ENCODE measurements around the gene GATA3.

GATA3 gene

DNA sequence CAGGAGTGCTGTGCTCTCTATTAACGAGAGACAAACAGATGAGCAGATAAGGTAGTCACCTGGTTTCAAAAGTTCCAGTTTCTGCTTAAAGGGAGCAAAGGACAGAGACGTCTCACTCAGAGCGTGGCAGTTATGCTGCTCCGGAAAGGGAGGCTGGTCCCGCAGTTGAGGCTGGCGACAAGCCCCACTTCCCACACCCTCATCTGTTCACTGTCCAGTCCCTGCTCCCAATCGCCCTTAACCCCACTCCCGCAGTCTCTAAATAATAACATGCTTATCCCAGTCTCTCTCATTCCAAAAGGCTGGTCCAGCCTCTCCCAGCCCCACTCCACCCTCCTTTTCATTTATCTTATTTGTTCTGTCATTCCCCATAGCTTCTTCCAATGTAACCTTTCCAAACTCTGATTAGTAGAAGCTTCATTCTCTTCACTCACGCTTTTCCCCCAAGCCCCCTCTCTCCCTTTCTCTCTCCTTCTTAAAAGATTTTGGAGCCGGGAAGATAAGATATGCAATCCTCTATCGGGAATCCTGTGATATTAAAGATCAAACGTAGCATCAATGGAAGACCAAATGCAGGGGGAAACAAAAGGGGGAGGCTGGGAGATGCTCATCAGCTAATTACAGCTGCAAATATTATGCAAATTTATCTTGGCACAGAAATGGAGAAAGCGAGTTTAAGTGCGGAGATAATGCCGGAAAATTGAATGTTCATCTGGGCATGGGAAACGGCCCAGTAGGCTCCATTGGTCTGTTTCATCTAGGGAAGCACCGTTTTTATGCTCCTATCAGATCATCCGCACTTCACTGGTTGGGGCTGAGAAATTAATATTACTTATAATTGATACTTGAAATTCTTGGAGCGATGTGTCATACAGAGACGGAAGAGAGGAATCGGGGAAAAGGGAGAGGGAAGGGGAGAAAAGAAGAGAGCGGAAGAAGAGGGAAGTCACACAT lies 16.3 kb upstream of the GATA3 start:
- Histone ChIP-seq H3K4me1 (ENCODE audit: low read length) (no peaks in the 10 kb centered on the region), H3K27me3 (replicated peaks; ENCODE audit: insufficient read depth, low read length) (no peaks in the 10 kb centered on the region; the same call in 1 of the 2 replicates), H3F3A (ENCODE audit: insufficient read depth, low read length) (no peaks in the 10 kb centered on the region), H3K9me3 (replicated peaks; ENCODE audit: insufficient read depth, low read length) (no peaks in the 10 kb centered on the region), H3K4me3 (ENCODE audit: low read length) (no peak overlapping the region), H3K27ac (ENCODE audit: low read length) (no peak overlapping the region), H3K9ac (ENCODE audit: low read length) (no peak overlapping the region), H2AFZ (ENCODE audit: low read length) (no peak overlapping the region), H3K79me2 (ENCODE audit: low read length) (no peaks in the 10 kb centered on the region), H3K36me3 (replicated peaks; ENCODE audit: insufficient read depth, low read length) (no peaks in the 10 kb centered on the region), H4K20me1 (ENCODE audit: insufficient read depth, low read length) (no peaks in the 10 kb centered on the region), H3K9me2 (replicated peaks; ENCODE audit: insufficient read depth, low read length) (no peaks in the 10 kb centered on the region), H3K4me2 (ENCODE audit: low read depth, low read length) (no peak overlapping the region)
- DNase-seq: no peak
- TF ChIP-seq CTCF (IDR thresholded peaks at IDR 0.05; ENCODE audit: low read length) (no peak), EZH2phosphoT487 (IDR thresholded peaks at IDR 0.05; ENCODE audit: low read length) (no peak), EZH2 (optimal IDR thresholded peaks at IDR 0.05; ENCODE audit: low read depth, low read length) (no peak)

DNA sequence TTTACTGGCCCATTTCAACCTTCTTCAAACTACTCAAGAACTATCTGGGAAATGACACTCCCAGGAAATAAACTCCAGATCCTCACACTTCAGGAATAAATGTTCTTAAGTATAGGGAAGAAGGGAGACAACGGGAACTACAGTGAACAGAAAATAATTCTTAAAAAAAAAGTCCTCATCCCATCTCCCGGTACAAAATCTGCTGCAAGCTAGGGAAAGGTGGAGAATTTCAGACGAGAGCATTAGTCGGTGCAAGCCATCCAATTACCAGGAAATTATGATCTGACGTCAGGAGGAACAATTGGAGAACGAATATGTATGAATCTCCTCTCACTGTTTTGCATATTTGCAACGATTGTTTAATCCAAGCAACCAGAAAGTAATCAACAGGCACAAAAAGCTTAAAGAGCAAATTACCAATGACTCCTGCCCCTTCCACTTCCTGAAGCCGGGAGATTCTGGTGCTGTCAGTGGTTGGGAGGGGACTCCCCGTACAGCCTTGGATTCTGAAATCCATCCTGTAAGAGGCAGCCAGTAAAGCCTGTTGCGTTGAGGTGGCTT lies 15.1 kb upstream of the GATA3 start:
- no peaks in the 10 kb centered on the region for H3K4me1 ChIP-seq (ENCODE audit: low read length)
- no peak overlapping the region for H3K4me3 ChIP-seq (ENCODE audit: low read length)
- no peak for TF ChIP-seq CTCF (IDR thresholded peaks at IDR 0.05; ENCODE audit: low read length)
- TF ChIP-seq EZH2phosphoT487 (IDR thresholded peaks at IDR 0.05; ENCODE audit: low read length): no peak
- TF ChIP-seq EZH2 (optimal IDR thresholded peaks at IDR 0.05; ENCODE audit: low read depth, low read length): no peak
- DNase-seq: no peak
- no peak overlapping the region for H3K27ac ChIP-seq (ENCODE audit: low read length)
- no peaks in the 10 kb centered on the region for H3F3A ChIP-seq (ENCODE audit: insufficient read depth, low read length)
- H3K9me3 ChIP-seq (replicated peaks; ENCODE audit: insufficient read depth, low read length): no peaks in the 10 kb centered on the region
- H2AFZ ChIP-seq (ENCODE audit: low read length): no peak overlapping the region
- no peaks in the 10 kb centered on the region for H4K20me1 ChIP-seq (ENCODE audit: insufficient read depth, low read length)
- no peaks in the 10 kb centered on the region for H3K79me2 ChIP-seq (ENCODE audit: low read length)
- no peaks in the 10 kb centered on the region for H3K36me3 ChIP-seq (replicated peaks; ENCODE audit: insufficient read depth, low read length)
- no peaks in the 10 kb centered on the region; the same call in 1 of the 2 replicates for H3K27me3 ChIP-seq (replicated peaks; ENCODE audit: insufficient read depth, low read length)
- no peak overlapping the region for H3K9ac ChIP-seq (ENCODE audit: low read length)
- H3K4me2 ChIP-seq (ENCODE audit: low read depth, low read length): no peak overlapping the region
- no peaks in the 10 kb centered on the region for H3K9me2 ChIP-seq (replicated peaks; ENCODE audit: insufficient read depth, low read length)

GRCh38 chr10:8040651-8041050 lies 13.8 kb upstream of the GATA3 start:
- Histone ChIP-seq H3K27ac (ENCODE audit: low read length) (no peak overlapping the region), H3K4me3 (ENCODE audit: low read length) (no peak overlapping the region), H2AFZ (ENCODE audit: low read length) (no peak overlapping the region), H3K9ac (ENCODE audit: low read length) (no peak overlapping the region), H4K20me1 (ENCODE audit: insufficient read depth, low read length) (no peaks in the 10 kb centered on the region), H3K4me2 (ENCODE audit: low read depth, low read length) (no peak overlapping the region), H3K27me3 (replicated peaks; ENCODE audit: insufficient read depth, low read length) (peaks cover 4% of the 10 kb centered on the region), H3K36me3 (replicated peaks; ENCODE audit: insufficient read depth, low read length) (no peaks in the 10 kb centered on the region), H3K9me2 (replicated peaks; ENCODE audit: insufficient read depth, low read length) (no peaks in the 10 kb centered on the region), H3K79me2 (ENCODE audit: low read length) (no peaks in the 10 kb centered on the region), H3K9me3 (replicated peaks; ENCODE audit: insufficient read depth, low read length) (no peaks in the 10 kb centered on the region), H3F3A (ENCODE audit: insufficient read depth, low read length) (no peaks in the 10 kb centered on the region), H3K4me1 (ENCODE audit: low read length) (no peaks in the 10 kb centered on the region)
- TF ChIP-seq EZH2phosphoT487 (IDR thresholded peaks at IDR 0.05; ENCODE audit: low read length) (no peak), EZH2 (optimal IDR thresholded peaks at IDR 0.05; ENCODE audit: low read depth, low read length) (no peak), CTCF (IDR thresholded peaks at IDR 0.05; ENCODE audit: low read length) (no peak)
- no peak for DNase-seq

Measured in MM.1S (cell line).